Fibroblast of villous mesenchyme (primary cell): ENCODE results near the gene RNF13. TPM values are rescaled to one million over a fixed set of nuclear protein-coding genes. Genes with fewer than 3 reads are reported as not detected.
"Not testable (repeated sequence)": the region's sequence is repeated elsewhere in the genome, so short reads cannot be mapped to it uniquely, and the experiment has no call there.

Experiments
- DNase-seq: peaks from one replicate; pipeline ENCODE4 v3.0.0-alpha.2; 2010; ENCODE audit warnings: low read depth
- H3K4me3 ChIP-seq: 2 replicates; pipeline ENCODE4 v1.5.1; 2011; ENCODE audit warnings: low read depth, mild to moderate bottlenecking, low read length
- total RNA-seq: library from RNA; depleted of rRNA; stranded (reverse); fragments of >200 nt; gene quantifications from 2 replicates; pipeline ENCODE4 v1.2.3, GENCODE V29; 2012
- TF ChIP-seq, protein P1 (sequence below): IDR thresholded peaks from 2 replicates; pipeline ENCODE4 v1.5.1; 2012; ENCODE audit warnings: low read depth, mild to moderate bottlenecking, low read length; ENCODE audit not compliant: insufficient read depth

RNF13 gene
- total RNA-seq, 1 donor = 77.3 TPM

DNA sequence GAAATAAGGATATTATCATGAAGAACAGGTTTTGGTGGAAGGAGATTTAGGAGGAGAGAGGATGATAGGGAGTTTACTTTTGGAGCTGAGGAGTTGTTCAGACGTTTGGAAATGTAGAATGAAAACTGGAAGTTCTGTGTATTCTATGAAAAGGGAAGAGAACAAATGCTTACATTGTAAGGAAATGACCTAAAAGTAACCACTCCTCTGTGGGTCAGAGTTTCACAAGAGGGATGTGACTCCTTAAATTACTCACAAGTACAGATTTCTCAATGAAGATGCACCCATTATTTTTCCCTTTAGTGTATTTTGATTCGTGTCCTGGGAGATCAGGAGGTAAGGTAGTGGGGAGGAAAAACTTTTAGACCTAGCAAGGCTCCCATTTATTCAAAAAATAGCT lies 4.0 kb downstream of the RNF13 start:
- peak; percentile 83 for DNase-seq
- TF ChIP-seq, protein P1, sequence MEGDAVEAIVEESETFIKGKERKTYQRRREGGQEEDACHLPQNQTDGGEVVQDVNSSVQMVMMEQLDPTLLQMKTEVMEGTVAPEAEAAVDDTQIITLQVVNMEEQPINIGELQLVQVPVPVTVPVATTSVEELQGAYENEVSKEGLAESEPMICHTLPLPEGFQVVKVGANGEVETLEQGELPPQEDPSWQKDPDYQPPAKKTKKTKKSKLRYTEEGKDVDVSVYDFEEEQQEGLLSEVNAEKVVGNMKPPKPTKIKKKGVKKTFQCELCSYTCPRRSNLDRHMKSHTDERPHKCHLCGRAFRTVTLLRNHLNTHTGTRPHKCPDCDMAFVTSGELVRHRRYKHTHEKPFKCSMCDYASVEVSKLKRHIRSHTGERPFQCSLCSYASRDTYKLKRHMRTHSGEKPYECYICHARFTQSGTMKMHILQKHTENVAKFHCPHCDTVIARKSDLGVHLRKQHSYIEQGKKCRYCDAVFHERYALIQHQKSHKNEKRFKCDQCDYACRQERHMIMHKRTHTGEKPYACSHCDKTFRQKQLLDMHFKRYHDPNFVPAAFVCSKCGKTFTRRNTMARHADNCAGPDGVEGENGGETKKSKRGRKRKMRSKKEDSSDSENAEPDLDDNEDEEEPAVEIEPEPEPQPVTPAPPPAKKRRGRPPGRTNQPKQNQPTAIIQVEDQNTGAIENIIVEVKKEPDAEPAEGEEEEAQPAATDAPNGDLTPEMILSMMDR = no peak

DNA sequence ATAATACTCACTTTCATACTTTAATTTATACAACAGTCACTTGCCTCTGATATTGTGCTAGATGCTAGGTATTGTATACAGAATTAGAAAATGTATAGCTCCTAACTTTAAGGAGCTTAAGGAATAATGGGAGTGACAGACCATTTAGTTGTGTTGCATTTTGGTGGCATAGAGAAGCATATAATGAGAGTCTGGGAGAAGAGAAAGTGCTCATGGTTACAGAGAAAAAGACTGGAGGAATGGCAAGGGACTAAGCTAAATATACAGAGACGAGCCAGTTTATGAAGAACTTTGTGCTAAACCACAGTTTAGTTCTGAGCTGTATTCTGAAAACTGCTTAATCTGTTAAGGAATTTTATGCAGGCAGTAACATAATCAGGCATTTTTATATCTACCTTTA lies 6.4 kb downstream of the RNF13 start:
- H3K4me3 ChIP-seq = no peak overlapping the region
- no peak for DNase-seq
- TF ChIP-seq, protein P1 = no peak

More for the DNA sequence above, 4.0 kb downstream of the RNF13 start:
- H3K4me3 ChIP-seq = no peak overlapping the region

DNA sequence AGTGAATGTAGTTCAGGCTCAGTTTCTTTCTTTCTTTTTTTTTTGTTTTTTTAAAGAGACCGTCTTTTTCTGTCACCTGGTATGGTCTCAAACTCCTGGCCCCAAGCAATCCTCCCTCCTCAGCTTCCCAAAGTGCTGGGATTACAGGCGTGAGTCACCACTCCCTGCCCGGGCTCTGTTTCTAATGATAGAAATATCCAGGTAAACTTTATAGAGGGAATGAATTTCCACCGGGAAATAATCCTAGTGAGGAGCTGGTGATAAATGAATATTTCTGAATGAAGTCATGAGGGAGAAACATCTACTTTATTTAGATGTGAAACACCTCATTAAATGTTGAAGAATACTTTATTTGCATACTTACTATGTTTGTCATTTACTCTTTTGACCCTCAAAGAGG lies 7.2 kb downstream of the RNF13 start:
- DNase-seq = peak; percentile 32
- TF ChIP-seq, protein P1 = no peak
- H3K4me3 ChIP-seq = no peak overlapping the region

DNA sequence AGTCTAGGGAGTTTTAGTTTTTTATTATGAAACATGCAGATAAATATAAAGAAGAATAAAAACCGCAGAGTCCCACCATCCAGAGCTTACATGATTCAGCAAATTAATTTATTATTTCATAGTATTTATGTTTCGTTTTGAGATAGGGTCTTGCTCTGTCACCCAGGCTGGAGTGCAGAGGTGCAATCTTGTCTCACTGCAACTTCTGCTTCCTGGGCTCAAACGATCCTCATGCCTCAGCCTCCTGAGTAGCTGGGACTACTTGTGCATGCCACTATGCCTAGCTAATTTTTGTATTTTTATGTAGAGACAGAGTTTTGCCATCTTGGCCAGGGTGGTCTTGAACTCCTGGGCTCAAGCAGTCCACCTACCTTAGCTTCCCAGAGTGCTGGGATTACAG lies 13.6 kb downstream of the RNF13 start:
- DNase-seq = no peak
- TF ChIP-seq, protein P1 = no peak
- H3K4me3 ChIP-seq = no peak overlapping the region

DNA sequence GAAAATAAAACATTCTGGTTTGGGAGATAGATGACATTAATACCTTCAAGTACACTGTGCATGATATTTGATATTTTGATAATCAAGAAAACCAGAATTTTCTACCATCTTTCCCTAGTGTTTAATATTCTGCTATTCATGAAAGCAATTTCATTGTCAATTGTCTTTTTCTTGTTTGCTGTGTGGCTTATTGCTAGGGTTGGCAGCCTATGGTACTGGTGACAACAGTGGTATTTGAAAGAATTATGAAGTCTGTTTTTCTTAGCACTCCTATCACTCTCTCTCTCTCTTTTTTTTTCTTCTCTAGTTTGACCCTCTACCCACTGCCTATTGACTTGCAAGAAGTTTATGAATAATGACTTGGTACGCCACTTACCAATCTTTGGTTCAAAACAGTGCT lies 15.4 kb downstream of the RNF13 start:
- no peak for DNase-seq
- H3K4me3 ChIP-seq = no peak overlapping the region
- TF ChIP-seq, protein P1 = no peak

DNA sequence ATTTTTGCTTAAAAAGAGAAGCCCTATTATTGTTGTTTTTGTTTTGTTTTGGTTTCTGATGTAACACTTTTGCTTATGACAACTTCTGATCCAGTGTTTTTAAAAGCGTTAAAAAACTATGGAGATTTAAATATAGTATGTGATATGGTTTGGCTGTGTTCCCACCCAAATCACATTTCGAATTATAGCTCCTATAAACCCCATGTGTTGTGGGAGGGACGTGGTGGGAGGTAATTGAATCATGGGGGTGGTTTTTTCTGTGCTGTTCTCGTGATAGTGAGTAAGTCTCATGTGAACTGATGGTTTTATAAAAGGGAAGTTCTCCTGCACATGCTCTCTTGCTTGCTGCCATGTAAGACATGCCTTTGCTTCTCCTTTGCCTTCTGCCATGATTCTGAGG lies 16.6 kb downstream of the RNF13 start:
- not testable (repeated sequence) for DNase-seq, H3K4me3 ChIP-seq

DNA sequence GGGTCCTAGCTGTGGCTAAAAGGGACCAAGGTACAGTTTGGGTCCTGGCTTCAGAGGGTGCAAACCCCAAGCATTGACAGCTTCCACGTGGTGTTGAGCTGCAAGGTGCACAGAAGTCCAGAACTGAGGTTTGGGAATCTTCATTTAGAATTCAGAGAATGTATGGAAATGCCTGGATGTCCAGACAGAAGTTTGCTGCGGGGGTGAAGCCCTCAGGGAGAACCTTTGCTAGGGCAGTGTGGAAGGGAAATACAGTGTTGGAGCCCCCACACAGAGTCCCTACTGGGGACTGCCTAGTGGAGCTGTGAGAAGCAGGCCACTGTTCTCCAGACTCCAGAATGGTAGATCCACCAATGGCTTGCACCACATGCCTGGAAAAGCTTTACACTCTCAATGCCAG lies 17.9 kb downstream of the RNF13 start:
- H3K4me3 ChIP-seq = no peak overlapping the region
- no peak for DNase-seq
- TF ChIP-seq, protein P1 = no peak
